SK-N-MC (cell line): Measurements from ENCODE around the gene MFAP5.

ENCODE experiments used
- EZH2 ChIP-seq: fragments of 200-600 bp; sonication (generic); IDR thresholded peaks from one replicate; pipeline ENCODE4 v1.6.1; 2017; ENCODE audit warnings: antibody characterized with exemption
- POLR2AphosphoS5 ChIP-seq: IDR thresholded peaks from 2 replicates; pipeline ENCODE4 v1.6.1; 2012; ENCODE audit warnings: mild to moderate bottlenecking, low read depth, low read length, borderline replicate concordance

DNA sequence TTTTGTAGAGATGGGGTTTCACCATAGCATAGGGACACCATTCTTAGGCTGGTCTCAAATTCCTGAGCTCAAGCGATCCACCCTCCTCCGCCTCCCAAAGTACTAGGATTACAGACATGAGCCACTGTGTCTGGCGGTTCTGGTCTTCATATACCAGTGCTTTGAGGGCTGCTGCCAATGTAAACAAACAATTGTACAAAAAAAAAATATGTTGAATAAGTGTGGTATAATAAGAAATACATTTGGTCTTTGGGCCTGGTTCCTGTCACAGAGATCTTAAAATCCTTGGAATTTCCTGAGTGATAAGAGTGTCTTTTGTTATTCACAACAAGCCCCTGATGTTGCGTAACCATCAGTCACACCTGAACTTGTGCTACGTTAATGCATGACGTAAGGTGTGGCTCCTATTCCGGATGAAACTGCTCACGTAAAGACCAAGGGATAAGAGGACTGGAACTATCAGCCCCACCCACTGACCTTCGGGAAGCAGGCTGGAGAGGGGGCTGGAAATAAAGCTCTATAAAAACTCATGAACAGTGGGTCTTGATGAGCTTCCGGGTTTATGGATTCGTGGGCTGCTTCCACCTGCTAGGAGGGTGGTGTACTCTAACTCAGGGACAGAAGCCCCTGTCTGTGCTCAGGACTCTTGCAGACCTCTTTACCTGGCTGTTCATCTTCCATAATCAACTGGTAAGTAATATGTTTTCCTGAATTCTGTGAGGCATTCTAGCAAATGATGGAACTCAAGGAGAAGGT lies 18.7 kb upstream of the MFAP5 start:
- TF ChIP-seq POLR2AphosphoS5 (no peak), EZH2 (no peak)
